KBM-7 (cell line): Measurements from ENCODE around the gene ARHGAP10.

Experiments used
- DNase-seq: peaks from one replicate; pipeline ENCODE4 v3.0.0-alpha.2; 2015
- in situ Hi-C: fragments of 300-500 bp; cut with MboI; formaldehyde crosslinking; loops from 2 replicates; pipeline ENCODE4 v1.14.3; 2020; ENCODE audit warnings: low sequenced_read_pairs, low pct_unique_long_range_greater_than_20kb, mixed read lengths

The ARHGAP10 gene

DNA sequence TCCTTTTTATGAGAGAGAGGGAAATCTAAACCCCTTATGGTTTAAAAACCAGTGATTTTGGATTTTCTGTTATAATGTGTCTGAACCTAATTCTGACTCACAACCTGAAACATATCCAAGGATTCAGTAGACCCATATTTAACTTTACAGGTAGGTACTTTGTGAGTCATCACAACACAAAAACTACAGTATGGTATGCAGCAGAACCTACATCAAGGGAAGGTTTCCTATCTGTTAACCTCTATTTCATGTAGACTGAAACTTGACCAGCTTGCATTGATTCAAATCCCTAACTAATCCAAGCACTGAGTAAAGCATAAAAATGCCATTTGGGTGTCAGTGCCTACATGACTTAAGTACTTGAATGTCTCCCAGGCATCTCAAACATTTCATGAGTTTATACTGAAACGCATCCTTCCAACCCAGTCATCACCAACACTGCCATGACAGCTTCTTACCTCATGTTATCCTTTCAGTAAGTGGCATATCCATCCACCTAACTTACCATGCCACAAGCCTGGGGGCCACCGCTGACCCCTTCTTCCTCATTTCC lies 4.3 kb upstream of the ARHGAP10 start:
- in situ Hi-C loops, result no loop called here
- no peak for DNase-seq

GRCh38 chr4:147730333-147730732 lies 1.6 kb upstream of the ARHGAP10 start:
- in situ Hi-C loops, result no loop called here
- peak; percentile 47 for DNase-seq

DNA sequence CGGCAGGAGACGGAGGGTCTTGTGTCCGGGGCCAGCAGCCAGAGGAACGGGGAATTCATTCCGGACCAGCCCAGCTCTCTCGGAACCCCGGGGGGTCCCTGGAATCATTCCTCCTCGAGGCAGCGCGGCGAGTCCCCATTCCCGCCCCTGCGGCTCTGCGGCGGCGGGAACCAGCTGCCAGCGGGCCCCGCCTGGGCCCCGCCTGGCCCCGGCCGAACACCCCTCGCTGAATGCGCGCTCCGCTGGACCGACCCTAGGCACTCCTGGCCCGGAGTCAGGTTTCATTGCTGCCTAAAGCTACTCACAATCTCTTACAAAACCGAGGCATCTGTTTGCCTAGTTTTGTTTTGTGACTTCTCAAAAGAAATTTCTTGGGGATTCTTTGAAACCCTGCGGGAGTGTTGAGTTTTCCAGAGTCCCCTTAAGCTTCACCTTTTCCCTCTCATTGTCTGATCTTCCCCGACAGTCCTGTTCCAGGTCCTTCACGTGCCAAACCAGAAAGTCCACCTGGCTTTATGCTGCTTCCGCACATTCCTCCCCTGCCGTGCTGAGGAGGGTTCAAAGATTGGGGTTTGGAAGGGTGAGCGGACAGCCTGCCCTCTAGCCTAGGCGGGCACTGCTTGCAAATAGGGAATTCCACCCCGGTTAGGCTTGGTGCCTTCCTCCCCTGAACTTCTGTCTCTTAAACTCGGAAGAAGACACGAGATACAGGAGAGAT lies 789 bp downstream of the ARHGAP10 start:
- in situ Hi-C loops, result no loop called here
- DNase-seq, result peak; percentile 33

GRCh38 chr4:147733716-147734344 lies 1.9 kb downstream of the ARHGAP10 start:
- no peak for DNase-seq
- in situ Hi-C loops, result no loop called here

DNA sequence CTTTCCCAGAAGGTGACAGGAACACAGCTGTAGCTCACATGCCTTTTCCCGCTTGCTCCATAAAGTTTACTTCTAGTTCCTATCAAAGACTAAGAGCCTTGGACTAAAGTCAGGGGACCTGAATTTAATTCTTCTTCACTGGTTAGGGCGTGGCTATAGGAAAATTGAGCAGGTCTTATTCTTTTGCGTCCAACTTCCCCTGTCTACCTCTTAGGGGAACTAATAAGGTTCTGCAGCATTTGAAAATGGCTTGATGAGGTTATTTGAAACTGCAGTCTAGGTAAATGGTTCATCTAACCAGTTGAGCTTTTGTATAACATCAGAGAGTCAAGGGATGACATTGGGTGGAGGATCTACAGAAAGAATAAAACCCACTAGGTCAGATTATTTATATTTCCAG lies 2.6 kb downstream of the ARHGAP10 start:
- no peak for DNase-seq
- in situ Hi-C loops, result no loop called here

DNA sequence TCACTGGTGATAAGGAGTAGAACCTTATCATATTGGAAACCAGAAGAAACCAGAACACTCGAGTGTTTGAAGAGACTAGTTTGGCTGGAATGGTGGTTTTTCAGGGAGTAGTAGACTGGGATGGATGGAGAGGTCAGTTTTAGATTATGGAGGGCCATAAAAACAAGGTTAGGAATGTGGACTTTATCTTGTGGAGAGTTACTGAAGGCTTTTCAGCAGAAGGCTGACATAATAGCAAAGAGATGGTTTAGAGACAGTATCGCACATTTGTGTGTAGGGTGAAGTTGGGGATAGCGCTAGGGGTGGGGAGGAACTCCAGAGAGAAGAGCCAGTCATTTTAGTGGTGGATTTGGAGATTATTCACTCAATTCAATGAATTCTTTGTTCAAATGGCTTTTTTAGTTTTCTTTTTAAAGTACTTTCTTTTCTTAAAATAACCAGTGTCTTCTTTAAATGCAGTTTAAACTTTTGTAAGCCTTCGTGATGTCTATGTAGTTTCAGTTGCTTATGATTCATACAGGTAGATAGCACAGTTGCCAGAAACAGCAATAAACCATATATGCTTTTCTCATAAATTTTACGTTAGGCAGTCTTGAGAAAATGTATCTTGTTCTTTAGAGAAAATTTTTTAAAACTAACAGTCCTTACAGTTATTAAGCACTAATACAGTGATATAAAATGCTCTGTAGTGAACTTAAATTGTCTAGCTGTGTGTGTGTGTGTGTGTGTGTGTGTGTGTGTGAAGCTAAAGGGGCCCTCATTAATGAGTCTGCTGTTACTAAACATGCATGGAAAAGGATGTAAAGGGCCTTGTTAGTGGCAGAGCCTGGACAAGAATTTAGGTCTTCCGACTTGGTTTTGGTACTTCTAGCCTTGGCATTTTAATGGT lies 3.8 kb downstream of the ARHGAP10 start:
- in situ Hi-C loops, result no loop called here
- no peak for DNase-seq

- in situ Hi-C loops, result no loop called here
- DNase-seq, result no peak
Measured at GRCh38 chr4:147736458-147736857, 4.6 kb downstream of the ARHGAP10 start.

GRCh38 chr4:147737623-147738022 lies 5.7 kb downstream of the ARHGAP10 start:
- DNase-seq, result no peak
- in situ Hi-C loops, result no loop called here

DNA sequence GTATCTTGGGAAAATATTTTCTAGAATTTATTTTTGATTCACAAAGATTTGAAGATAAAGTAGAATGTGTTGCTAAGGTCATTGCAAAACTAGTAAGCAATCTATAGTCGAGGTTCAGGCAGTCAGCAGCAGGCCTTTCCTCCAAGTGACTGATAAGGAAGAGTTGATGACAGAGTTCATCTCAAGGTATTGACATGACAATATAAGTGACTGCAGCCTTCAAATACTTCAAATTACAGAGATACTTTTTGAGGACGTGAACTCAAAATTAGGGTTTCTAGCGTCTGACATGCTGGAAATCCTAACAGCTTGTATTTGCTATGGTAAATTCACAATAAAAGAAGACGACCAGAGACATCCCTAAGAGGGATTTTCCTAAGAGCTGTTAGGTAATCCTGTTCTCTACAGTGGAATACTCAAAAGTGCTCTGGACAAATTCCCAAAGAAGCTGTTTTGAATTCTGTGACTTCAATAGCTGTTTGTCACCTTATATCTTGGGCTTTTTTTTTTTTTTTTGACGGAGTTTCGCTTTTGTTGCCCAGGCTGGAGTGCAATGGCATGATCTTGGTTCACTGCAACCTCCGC lies 7.4 kb downstream of the ARHGAP10 start:
- in situ Hi-C loops, result no loop called here
- no peak for DNase-seq

DNA sequence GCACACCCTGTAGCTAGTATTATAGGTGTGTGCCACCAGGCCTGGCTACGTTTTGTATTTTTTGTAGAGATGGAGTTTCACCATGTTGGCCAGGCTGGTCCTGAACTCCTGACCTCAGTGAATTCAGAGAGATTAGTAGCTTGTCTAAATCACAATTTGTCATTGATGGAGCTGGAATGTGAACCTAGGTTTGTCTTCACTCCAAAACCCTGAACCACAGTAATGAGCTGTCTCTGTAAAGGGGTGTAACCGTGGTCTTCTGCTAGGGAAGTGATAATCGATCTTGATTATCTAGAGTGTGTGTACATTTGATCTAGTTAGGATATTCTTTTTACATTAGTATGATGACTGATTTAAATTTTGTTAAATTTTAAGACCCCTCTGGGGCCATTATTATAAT lies 8.3 kb downstream of the ARHGAP10 start:
- DNase-seq, result no peak
- in situ Hi-C loops, result no loop called here

GRCh38 chr4:147741190-147741788 lies 9.4 kb downstream of the ARHGAP10 start:
- in situ Hi-C loops, result no loop called here
- DNase-seq, result no peak

GRCh38 chr4:147747787-147748454 lies 16.0 kb downstream of the ARHGAP10 start:
- no peak for DNase-seq
- in situ Hi-C loops, result no loop called here

GRCh38 chr4:147749811-147750321 lies 18.0 kb downstream of the ARHGAP10 start:
- DNase-seq, result no peak
- in situ Hi-C loops, result no loop called here

DNA sequence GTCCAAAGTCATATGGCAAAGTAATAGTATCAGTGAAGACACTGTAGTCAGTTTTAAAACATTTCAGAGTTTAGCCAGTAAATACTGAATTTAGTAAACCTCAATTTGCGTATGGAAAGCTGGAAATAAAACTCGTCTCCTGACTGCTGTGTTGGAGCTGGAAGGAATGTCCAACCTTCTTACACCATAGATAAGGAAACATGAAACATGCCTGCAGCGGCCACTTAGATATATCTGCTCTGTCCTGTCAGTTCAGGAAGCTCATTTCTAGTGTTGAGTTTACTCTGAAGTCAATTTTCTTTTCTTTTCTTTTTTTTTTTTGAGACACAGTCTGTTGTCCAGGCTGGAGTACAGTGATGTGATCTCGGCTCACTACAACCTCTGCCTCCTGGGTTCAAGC lies 21.2 kb downstream of the ARHGAP10 start:
- no peak for DNase-seq

DNA sequence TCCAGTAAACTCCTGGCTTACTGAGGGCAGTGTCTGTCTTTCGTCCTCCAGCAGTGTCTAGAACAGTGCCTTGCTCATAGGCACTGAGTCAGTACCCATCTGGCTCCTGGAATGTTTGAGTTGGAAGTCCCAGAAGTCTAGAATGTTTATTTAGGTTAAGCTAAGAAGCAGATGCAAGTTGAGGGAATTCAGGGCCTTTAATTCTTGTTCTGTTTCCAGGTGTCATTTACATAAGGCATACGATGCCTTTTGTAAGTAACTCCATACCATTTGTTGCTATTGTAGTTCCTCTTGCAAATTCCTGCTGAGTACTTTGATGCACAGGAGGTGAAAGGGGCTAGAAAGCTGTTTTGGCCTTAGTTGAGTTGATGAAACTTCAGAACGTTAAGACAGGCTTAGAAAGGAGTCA lies 22.2 kb downstream of the ARHGAP10 start:
- no peak for DNase-seq
- in situ Hi-C loops, result no loop called here

More for the DNA sequence above, 21.2 kb downstream of the ARHGAP10 start:
- in situ Hi-C loops, result no loop called here

- no peak for DNase-seq
- in situ Hi-C loops, result no loop called here
Measured at GRCh38 chr4:147755561-147756295, 23.8 kb downstream of the ARHGAP10 start.

- in situ Hi-C loops, result no loop called here
- DNase-seq, result no peak
Measured at GRCh38 chr4:147756417-147756816, 24.5 kb downstream of the ARHGAP10 start.

GRCh38 chr4:147760176-147760575 lies 28.3 kb downstream of the ARHGAP10 start:
- in situ Hi-C loops, result no loop called here
- no peak for DNase-seq
